ENCODE data around the gene AMOTL1.

GRCh38 chr11:94876222-94876621 is 108.1 kb downstream of the AMOTL1 start:
- TF ChIP-seq GABPA (IDR thresholded peaks at IDR 0.05; ENCODE audit: low read depth) (no peak), CTCF (IDR thresholded peaks at IDR 0.05; ENCODE audit: insufficient read depth, low read length) (no peak)
